Neural cell (in vitro differentiated cells): Measurements from ENCODE around the gene NFIA. TPM values are rescaled to one million over a fixed set of nuclear protein-coding genes. Genes with fewer than 3 reads are reported as not detected.

ENCODE experiments used
- H2AFZ ChIP-seq: fragments of 200-600, 300-800 bp; sonication (generic), shearing (Covaris generic); 2 replicates; pipeline ENCODE4 v1.6.0; 2014; ENCODE audit warnings: low read depth, mild to moderate bottlenecking, antibody characterized with exemption, low read length, moderate library complexity
- H3F3A ChIP-seq: fragments of 200-600 bp; shearing (Covaris generic); 2 replicates; pipeline ENCODE4 v1.6.1; 2016; ENCODE audit warnings: mild to moderate bottlenecking, moderate library complexity, mixed read lengths, antibody characterized with exemption, low read length; ENCODE audit not compliant: insufficient read depth, poor library complexity, severe bottlenecking
- H3K27ac ChIP-seq: fragments of 200-600, 300-800 bp; sonication (generic), shearing (Covaris generic); 2 replicates; pipeline ENCODE4 v1.5.1; 2014; ENCODE audit warnings: mild to moderate bottlenecking, low read length, moderate library complexity
- H3K27me3 ChIP-seq: fragments of 300-800, 200-600 bp; sonication (generic), shearing (Covaris generic); 2 replicates; pipeline ENCODE4 v1.6.0; 2014; ENCODE audit warnings: mild to moderate bottlenecking, low read depth, low read length, moderate library complexity; ENCODE audit not compliant: insufficient read depth
- H3K36me3 ChIP-seq: fragments of 300-800, 200-600 bp; sonication (generic), shearing (Covaris generic); 2 replicates; pipeline ENCODE4 v1.5.1; 2014; ENCODE audit warnings: mild to moderate bottlenecking, antibody characterized with exemption, low read length, moderate library complexity; ENCODE audit not compliant: insufficient read depth
- H3K4me2 ChIP-seq: fragments of 300-800, 200-600 bp; sonication (generic), shearing (Covaris generic); 2 replicates; pipeline ENCODE4 v1.6.0; 2014; ENCODE audit warnings: mild to moderate bottlenecking, low read length
- H3K4me3 ChIP-seq: fragments of 300-800, 200-600 bp; sonication (generic), shearing (Covaris generic); 2 replicates; pipeline ENCODE4 v1.5.1; 2014; ENCODE audit warnings: mild to moderate bottlenecking, low read length, moderate library complexity
- H3K79me2 ChIP-seq: fragments of 200-600 bp; shearing (Covaris generic); replicated peaks from 2 replicates; pipeline ENCODE4 v1.6.0; 2014; ENCODE audit warnings: mild to moderate bottlenecking, low read length, moderate library complexity; ENCODE audit not compliant: insufficient read depth
- H3K9ac ChIP-seq: fragments of 300-800, 200-600 bp; sonication (generic), shearing (Covaris generic); 2 replicates; pipeline ENCODE4 v1.6.1; 2016; ENCODE audit warnings: mild to moderate bottlenecking, low read length, mixed read lengths
- H3K9me2 ChIP-seq: fragments of 200-600 bp; shearing (Covaris generic); 2 replicates; pipeline ENCODE4 v1.6.1; 2016; ENCODE audit warnings: mild to moderate bottlenecking, low read length, mixed read lengths; ENCODE audit not compliant: insufficient read depth
- H3K9me3 ChIP-seq: fragments of 200-600, 300-800 bp; sonication (generic), shearing (Covaris generic); 2 replicates; pipeline ENCODE4 v1.6.1; 2016; ENCODE audit warnings: mild to moderate bottlenecking, mixed run types, low read length, moderate library complexity, mixed read lengths
- H4K20me1 ChIP-seq: fragments of 200-600 bp; shearing (Covaris generic); 2 replicates; pipeline ENCODE4 v1.6.1; 2016; ENCODE audit warnings: mild to moderate bottlenecking, mixed run types; ENCODE audit not compliant: insufficient read depth
- EP300 ChIP-seq: fragments of 450-650 bp; conservative IDR thresholded peaks from 2 replicates; pipeline ENCODE4 v1.6.1; 2014; ENCODE audit warnings: antibody characterized with exemption, mild to moderate bottlenecking, moderate library complexity; ENCODE audit not compliant: poor library complexity, severe bottlenecking
- EZH2 ChIP-seq: fragments of 200-600, 300-800 bp; shearing (Covaris generic), sonication (generic); IDR thresholded peaks from 2 replicates; pipeline ENCODE4 v1.6.1; 2014; ENCODE audit warnings: antibody characterized with exemption, low read length, borderline replicate concordance, mild to moderate bottlenecking; ENCODE audit not compliant: insufficient read depth, poor library complexity, severe bottlenecking
- MXI1 ChIP-seq: fragments of 450-650 bp; conservative IDR thresholded peaks from 2 replicates; pipeline ENCODE4 v1.6.1; 2014; ENCODE audit warnings: antibody characterized with exemption, mild to moderate bottlenecking; ENCODE audit not compliant: poor library complexity, severe bottlenecking
- POLR2AphosphoS5 ChIP-seq: IDR thresholded peaks from 2 replicates; pipeline ENCODE4 v1.6.1; 2012
- RAD21 ChIP-seq: fragments of 450-650 bp; conservative IDR thresholded peaks from 2 replicates; pipeline ENCODE4 v1.6.1; 2014; ENCODE audit warnings: antibody characterized with exemption, mild to moderate bottlenecking, moderate library complexity
- SMC3 ChIP-seq: fragments of 450-650 bp; conservative IDR thresholded peaks from 2 replicates; pipeline ENCODE4 v1.6.1; 2014; ENCODE audit warnings: antibody characterized with exemption, mild to moderate bottlenecking, moderate library complexity; ENCODE audit not compliant: poor library complexity
- TAF1 ChIP-seq: IDR thresholded peaks from 2 replicates; pipeline ENCODE4 v1.6.1; 2012; ENCODE audit warnings: low read depth
- polyA plus RNA-seq: library from polyadenylated mRNA; depleted of rRNA; stranded (reverse); fragments of >200 nt; gene quantifications from 2 replicates; pipeline ENCODE4 v1.2.3, GENCODE V29; 2014
- TF ChIP-seq, protein P1 (sequence below): IDR thresholded peaks from 2 replicates; pipeline ENCODE4 v1.6.1; 2012; ENCODE audit warnings: borderline replicate concordance
- TF ChIP-seq, protein P2 (sequence below): fragments of 450-650 bp; IDR thresholded peaks from 2 replicates; pipeline ENCODE4 v1.5.1; 2014; ENCODE audit warnings: antibody characterized with exemption, mild to moderate bottlenecking, moderate library complexity; ENCODE audit not compliant: poor library complexity, severe bottlenecking

The NFIA gene
- polyA plus RNA-seq, 1 donor from 2014 or later = 0.47 TPM

DNA sequence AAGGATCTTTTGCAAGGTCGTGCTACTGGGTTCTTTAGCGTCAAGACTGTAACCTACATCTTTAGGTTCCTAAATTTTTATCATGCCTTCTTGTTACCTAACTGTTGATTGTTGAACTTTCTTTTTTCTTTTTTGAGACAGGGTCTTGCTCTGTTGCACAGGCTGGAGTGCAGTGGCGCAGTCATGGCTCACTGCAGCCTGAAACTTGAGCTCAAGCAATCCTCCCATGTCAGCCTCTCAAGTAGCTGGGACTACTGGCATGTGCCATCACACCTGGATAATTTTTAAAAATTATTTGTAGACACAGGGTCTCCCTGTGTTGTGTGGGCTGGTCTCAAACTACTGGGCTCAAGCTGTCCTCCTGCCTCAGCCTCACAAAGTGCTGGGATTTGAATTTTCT, 52.9 kb downstream of the NFIA start:
- TF ChIP-seq EZH2 (no peak), MXI1 (no peak), TAF1 (no peak), POLR2AphosphoS5 (no peak), SMC3 (no peak), EP300 (no peak), RAD21 (no peak)
- TF ChIP-seq, protein P1, sequence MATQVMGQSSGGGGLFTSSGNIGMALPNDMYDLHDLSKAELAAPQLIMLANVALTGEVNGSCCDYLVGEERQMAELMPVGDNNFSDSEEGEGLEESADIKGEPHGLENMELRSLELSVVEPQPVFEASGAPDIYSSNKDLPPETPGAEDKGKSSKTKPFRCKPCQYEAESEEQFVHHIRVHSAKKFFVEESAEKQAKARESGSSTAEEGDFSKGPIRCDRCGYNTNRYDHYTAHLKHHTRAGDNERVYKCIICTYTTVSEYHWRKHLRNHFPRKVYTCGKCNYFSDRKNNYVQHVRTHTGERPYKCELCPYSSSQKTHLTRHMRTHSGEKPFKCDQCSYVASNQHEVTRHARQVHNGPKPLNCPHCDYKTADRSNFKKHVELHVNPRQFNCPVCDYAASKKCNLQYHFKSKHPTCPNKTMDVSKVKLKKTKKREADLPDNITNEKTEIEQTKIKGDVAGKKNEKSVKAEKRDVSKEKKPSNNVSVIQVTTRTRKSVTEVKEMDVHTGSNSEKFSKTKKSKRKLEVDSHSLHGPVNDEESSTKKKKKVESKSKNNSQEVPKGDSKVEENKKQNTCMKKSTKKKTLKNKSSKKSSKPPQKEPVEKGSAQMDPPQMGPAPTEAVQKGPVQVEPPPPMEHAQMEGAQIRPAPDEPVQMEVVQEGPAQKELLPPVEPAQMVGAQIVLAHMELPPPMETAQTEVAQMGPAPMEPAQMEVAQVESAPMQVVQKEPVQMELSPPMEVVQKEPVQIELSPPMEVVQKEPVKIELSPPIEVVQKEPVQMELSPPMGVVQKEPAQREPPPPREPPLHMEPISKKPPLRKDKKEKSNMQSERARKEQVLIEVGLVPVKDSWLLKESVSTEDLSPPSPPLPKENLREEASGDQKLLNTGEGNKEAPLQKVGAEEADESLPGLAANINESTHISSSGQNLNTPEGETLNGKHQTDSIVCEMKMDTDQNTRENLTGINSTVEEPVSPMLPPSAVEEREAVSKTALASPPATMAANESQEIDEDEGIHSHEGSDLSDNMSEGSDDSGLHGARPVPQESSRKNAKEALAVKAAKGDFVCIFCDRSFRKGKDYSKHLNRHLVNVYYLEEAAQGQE = no peak
- TF ChIP-seq, protein P2, sequence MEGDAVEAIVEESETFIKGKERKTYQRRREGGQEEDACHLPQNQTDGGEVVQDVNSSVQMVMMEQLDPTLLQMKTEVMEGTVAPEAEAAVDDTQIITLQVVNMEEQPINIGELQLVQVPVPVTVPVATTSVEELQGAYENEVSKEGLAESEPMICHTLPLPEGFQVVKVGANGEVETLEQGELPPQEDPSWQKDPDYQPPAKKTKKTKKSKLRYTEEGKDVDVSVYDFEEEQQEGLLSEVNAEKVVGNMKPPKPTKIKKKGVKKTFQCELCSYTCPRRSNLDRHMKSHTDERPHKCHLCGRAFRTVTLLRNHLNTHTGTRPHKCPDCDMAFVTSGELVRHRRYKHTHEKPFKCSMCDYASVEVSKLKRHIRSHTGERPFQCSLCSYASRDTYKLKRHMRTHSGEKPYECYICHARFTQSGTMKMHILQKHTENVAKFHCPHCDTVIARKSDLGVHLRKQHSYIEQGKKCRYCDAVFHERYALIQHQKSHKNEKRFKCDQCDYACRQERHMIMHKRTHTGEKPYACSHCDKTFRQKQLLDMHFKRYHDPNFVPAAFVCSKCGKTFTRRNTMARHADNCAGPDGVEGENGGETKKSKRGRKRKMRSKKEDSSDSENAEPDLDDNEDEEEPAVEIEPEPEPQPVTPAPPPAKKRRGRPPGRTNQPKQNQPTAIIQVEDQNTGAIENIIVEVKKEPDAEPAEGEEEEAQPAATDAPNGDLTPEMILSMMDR = no peak
- no peaks in the 10 kb centered on the region for H3K36me3 ChIP-seq
- no peak overlapping the region for H3K27ac ChIP-seq

DNA sequence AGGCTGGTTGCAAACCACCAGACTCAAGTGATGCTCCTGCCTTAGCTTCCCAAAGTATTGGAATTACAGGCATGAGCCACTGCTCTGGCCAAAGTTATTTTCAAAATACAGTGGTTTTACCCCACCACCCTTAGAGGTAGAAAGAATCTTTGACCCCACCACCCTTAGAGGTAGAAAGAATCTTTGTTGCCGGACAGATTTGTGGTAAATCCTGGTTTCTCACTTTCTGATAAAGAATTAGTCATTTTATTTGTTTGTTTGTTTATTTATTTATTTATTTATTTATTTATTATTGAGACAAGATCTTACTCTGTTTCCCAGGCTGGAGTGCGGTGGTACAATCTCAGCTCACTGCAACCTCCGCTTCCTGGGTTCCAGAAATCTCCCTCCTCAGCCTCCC, 55.9 kb downstream of the NFIA start:
- H3K36me3 ChIP-seq = no peaks in the 10 kb centered on the region
- peaks cover 3% of the 10 kb centered on the region for H3K9me2 ChIP-seq
- H3F3A ChIP-seq = no peaks in the 10 kb centered on the region
- H3K27me3 ChIP-seq = no peaks in the 10 kb centered on the region
- H3K27ac ChIP-seq = no peak overlapping the region
- no peak overlapping the region for H3K4me2 ChIP-seq
- H3K79me2 ChIP-seq = no peaks in the 10 kb centered on the region
- no peak for TF ChIP-seq RAD21
- no peak for TF ChIP-seq SMC3
- TF ChIP-seq EP300 = no peak
- TF ChIP-seq EZH2 = no peak
- TF ChIP-seq TAF1 = no peak
- H3K9ac ChIP-seq = no peak overlapping the region
- no peak overlapping the region for H2AFZ ChIP-seq
- no peaks in the 10 kb centered on the region for H3K9me3 ChIP-seq
- H3K4me3 ChIP-seq = no peak overlapping the region
- no peaks in the 10 kb centered on the region for H4K20me1 ChIP-seq

More for the DNA sequence above, 52.9 kb downstream of the NFIA start:
- Histone ChIP-seq H3K9me2 (peaks cover 3% of the 10 kb centered on the region), H3K4me2 (no peak overlapping the region), H3K79me2 (no peaks in the 10 kb centered on the region), H3K4me3 (no peak overlapping the region), H3K27me3 (no peaks in the 10 kb centered on the region), H3K9me3 (no peaks in the 10 kb centered on the region), H4K20me1 (no peaks in the 10 kb centered on the region), H3F3A (no peaks in the 10 kb centered on the region), H3K9ac (no peak overlapping the region), H2AFZ (no peak overlapping the region)
